Transverse colon (tissue), 4 donors: ENCODE data around the gene BMP8A. TPM values are rescaled to one million over a fixed set of nuclear protein-coding genes. Genes with fewer than 3 reads are reported as not detected.

ENCODE experiments used
- DNase-seq: peaks from one replicate; pipeline ENCODE4 v3.0.0-alpha.2; 2019
- H3K27ac ChIP-seq, 4 donors: fragments of 200-600 bp; sonication (generic); 2 replicates each; pipeline ENCODE4 v1.5.1; 2016 to 2018; ENCODE audit warnings: inconsistent platforms in 4 of 4
- H3K27me3 ChIP-seq: fragments of 200-600 bp; sonication (generic); 2 replicates; pipeline ENCODE4 v1.5.1; 2017; ENCODE audit warnings: inconsistent platforms
- H3K36me3 ChIP-seq, 4 donors: fragments of 200-600 bp; sonication (generic); 2 replicates each; pipeline ENCODE4 v1.5.1; 2017 to 2019; ENCODE audit warnings: inconsistent platforms in 4 of 4
- H3K4me1 ChIP-seq, 4 donors: fragments of 200-600 bp; sonication (generic); 2 replicates each; pipeline ENCODE4 v1.5.1; 2017 to 2020; ENCODE audit warnings: inconsistent platforms in 4 of 4
- H3K4me3 ChIP-seq, 4 donors: fragments of 200-600 bp; sonication (generic); 1 replicate in 1 of 4; 2 replicates in 3 of 4; pipeline versions ENCODE4 v1.5.1 to v1.6.1; 2017 to 2019; ENCODE audit warnings: inconsistent platforms in 4 of 4
- H3K9me3 ChIP-seq, 2 donors: fragments of 200-600 bp; sonication (generic); 2 replicates each; pipeline ENCODE4 v1.5.1; 2017 to 2019; ENCODE audit warnings: inconsistent platforms in 2 of 2
- EP300 ChIP-seq: sonication (generic); formaldehyde crosslinking; IDR thresholded peaks from one replicate; pipeline ENCODE4 v1.6.1; 2017; ENCODE audit warnings: antibody characterized with exemption, low read depth
- POLR2A ChIP-seq: fragments of 450-650 bp; IDR thresholded peaks from one replicate; pipeline ENCODE4 v1.6.1; 2016; ENCODE audit warnings: antibody characterized with exemption, mild to moderate bottlenecking, moderate library complexity
- POLR2AphosphoS5 ChIP-seq, 3 donors: sonication (generic); formaldehyde crosslinking; IDR thresholded peaks; one replicate each; pipeline ENCODE4 v1.6.1; 2016; ENCODE audit warnings: antibody characterized with exemption in 3 of 3
- WGBS, 2 donors: methylation state at CpG; one replicate each; pipeline ENCODE4 v1.1.5; 2018; ENCODE audit warnings: low coverage in 1 of 2; 5-methylcytosine and 5-hydroxymethylcytosine counted together
- in situ Hi-C, 4 donors: fragments of 200-750 bp; cut with MboI; loops; one replicate each; pipeline versions ENCODE4 v1.15.0 to v1.15.1; 2017; ENCODE audit warnings: low sequenced_read_pairs in 3 of 4, low pct_ligation_motif_present in 1 of 4, low pct_unique_long_range_greater_than_20kb in 1 of 4
- intact Hi-C: fragments of 100-400 bp; cut with DNase I; formaldehyde crosslinking; loops from one replicate; pipeline ENCODE4 v1.15.1; 2023; ENCODE audit warnings: low total_unique reads
- total RNA-seq, 4 donors: library from RNA; depleted of rRNA; stranded (reverse); fragments of >200 nt; gene quantifications; one replicate each; pipeline ENCODE4 v1.1.0, GENCODE V29; 2016
- TF ChIP-seq, protein P1 (sequence below), 5 experiments: fragments of 200-600 bp in 3 of 5; fragments of 450-650 bp in 2 of 5; sonication (generic) in 3 of 5; IDR thresholded peaks; 1 replicate in 2 of 5; 2 replicates in 3 of 5; pipeline ENCODE4 v1.5.1; 2016 to 2017; ENCODE audit warnings: antibody characterized with exemption in 5 of 5, inconsistent platforms in 3 of 5, mild to moderate bottlenecking in 2 of 5, moderate library complexity in 1 of 5

The BMP8A gene
- total RNA-seq, 4 donors from 2014 or later, result 11.0 to 12.3 TPM; not detected in 2

DNA sequence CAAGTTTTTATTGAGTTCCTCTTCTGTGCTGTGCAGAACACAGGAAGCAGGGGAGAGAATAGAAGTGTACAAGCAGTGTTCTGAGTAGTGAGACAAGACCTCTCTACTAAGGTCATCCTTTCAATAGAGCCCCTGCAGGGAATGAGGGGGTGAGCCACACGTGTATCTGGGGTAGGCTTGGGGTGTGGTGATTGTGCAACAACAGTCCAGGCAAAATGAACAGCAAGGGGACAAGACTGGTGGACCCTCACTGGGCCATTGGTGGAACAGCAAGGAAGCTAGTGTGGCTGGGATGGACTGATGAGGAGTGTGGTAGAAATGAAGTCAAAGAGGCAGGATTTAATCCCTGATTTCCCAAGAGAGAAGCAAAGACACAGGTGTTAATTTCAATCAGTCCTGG, 8.2 kb upstream of the BMP8A start:
- H3K4me1 ChIP-seq, result no peaks in the 10 kb centered on the region
- H3K27me3 ChIP-seq, result no peaks in the 10 kb centered on the region
- intact Hi-C loops (no loop called here), in situ Hi-C loops (no loop called here)
- no peak for DNase-seq
- H3K27ac ChIP-seq, result no peak overlapping the region
- TF ChIP-seq POLR2AphosphoS5 (IDR thresholded peaks at IDR 0.05) (no peak), EP300 (no peak), POLR2A (no peak)
- TF ChIP-seq, protein P1, sequence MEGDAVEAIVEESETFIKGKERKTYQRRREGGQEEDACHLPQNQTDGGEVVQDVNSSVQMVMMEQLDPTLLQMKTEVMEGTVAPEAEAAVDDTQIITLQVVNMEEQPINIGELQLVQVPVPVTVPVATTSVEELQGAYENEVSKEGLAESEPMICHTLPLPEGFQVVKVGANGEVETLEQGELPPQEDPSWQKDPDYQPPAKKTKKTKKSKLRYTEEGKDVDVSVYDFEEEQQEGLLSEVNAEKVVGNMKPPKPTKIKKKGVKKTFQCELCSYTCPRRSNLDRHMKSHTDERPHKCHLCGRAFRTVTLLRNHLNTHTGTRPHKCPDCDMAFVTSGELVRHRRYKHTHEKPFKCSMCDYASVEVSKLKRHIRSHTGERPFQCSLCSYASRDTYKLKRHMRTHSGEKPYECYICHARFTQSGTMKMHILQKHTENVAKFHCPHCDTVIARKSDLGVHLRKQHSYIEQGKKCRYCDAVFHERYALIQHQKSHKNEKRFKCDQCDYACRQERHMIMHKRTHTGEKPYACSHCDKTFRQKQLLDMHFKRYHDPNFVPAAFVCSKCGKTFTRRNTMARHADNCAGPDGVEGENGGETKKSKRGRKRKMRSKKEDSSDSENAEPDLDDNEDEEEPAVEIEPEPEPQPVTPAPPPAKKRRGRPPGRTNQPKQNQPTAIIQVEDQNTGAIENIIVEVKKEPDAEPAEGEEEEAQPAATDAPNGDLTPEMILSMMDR (IDR thresholded peaks at IDR 0.05), result no peak
- H3K36me3 ChIP-seq, result peaks cover 0 to 46% (median 19%) of the 10 kb centered on the region in 4 donors
- H3K9me3 ChIP-seq, result no peaks in the 10 kb centered on the region
- 48% methylated on average over 1 of the region's 1 CpG; no CpG with 5 or more reads in 1 of the 2 donors for WGBS, 2 donors
- H3K4me3 ChIP-seq, result no peak overlapping the region

DNA sequence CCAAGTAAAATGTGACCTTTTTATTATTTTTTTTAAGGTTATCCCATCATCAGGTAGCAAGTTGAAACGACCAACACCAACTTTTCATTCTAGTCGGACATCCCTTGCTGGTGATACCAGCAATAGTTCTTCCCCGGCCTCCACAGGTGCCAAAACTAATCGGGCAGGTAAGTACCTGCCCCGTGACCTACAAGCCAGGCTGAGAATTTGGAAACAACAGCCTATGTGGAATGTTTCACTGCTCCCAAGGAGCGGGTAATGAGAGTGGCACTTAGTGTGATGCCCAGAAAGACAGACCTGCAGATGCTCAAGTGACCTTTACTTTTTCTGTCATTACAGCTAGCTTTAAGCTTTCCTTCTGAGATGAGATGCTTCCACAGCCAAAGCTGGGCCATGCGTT, 6.9 kb upstream of the BMP8A start:
- no peaks in the 10 kb centered on the region for H3K9me3 ChIP-seq
- no peak for DNase-seq
- H3K36me3 ChIP-seq, result peaks cover 0 to 46% (median 18%) of the 10 kb centered on the region in 4 donors
- no peaks in the 10 kb centered on the region for H3K27me3 ChIP-seq
- H3K27ac ChIP-seq, result no peak overlapping the region
- no peaks in the 10 kb centered on the region for H3K4me1 ChIP-seq
- intact Hi-C loops, result no loop called here
- WGBS, 2 donors, result 71 to 93% methylated on average over 4 to 7 of the region's 7 CpGs
- TF ChIP-seq POLR2A (no peak), POLR2AphosphoS5 (IDR thresholded peaks at IDR 0.05) (no peak), EP300 (no peak)
- TF ChIP-seq, protein P1 (IDR thresholded peaks at IDR 0.05), result no peak
- H3K4me3 ChIP-seq, result no peak overlapping the region
- in situ Hi-C loops, result no loop called here

DNA sequence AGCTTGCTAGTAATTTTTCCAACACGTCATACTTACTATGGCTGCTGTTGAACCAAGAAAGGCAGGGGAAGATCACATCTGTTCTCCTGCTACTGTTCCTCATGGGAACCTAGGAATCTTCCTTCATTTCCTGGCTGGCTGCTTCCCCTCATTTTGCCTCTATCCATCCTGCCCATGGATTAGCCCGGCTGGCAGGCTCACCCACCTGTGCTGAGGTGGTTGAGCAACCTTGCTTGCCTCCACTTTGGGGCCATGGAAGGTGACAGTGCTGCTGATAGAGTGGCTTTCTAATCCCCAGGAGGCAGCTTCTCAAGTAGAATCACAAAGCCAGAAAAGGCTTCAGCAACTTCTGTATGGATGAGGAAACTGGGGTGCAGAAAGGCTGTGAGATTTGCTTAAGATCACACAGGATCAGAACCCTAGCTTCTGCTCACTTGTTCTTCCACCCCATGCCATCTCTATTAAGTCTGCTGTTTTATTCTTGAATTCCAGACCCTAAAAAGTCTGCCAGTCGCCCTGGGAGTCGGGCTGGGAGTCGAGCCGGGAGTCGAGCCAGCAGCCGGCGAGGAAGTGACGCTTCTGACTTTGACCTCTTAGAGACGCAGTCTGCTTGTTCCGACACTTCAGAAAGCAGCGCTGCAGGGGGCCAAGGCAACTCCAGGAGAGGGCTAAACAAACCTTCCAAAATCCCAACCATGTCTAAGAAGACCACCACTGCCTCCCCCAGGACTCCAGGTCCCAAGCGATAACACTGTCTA, 6.2 kb upstream of the BMP8A start:
- H3K4me3 ChIP-seq, result no peak overlapping the region
- intact Hi-C loops (no loop called here), in situ Hi-C loops (no loop called here)
- TF ChIP-seq, protein P1 (IDR thresholded peaks at IDR 0.05), result no peak
- TF ChIP-seq POLR2AphosphoS5 (IDR thresholded peaks at IDR 0.05) (no peak), EP300 (no peak), POLR2A (no peak)
- H3K36me3 ChIP-seq, result peaks cover 0 to 40% (median 15%) of the 10 kb centered on the region in 4 donors
- no peak overlapping the region for H3K27ac ChIP-seq
- DNase-seq, result no peak
- WGBS, 2 donors, result 76 to 85% methylated on average over 5 to 14 of the region's 14 CpGs
- no peaks in the 10 kb centered on the region for H3K9me3 ChIP-seq
- H3K4me1 ChIP-seq, result no peaks in the 10 kb centered on the region
- peaks cover 1% of the 10 kb centered on the region for H3K27me3 ChIP-seq

DNA sequence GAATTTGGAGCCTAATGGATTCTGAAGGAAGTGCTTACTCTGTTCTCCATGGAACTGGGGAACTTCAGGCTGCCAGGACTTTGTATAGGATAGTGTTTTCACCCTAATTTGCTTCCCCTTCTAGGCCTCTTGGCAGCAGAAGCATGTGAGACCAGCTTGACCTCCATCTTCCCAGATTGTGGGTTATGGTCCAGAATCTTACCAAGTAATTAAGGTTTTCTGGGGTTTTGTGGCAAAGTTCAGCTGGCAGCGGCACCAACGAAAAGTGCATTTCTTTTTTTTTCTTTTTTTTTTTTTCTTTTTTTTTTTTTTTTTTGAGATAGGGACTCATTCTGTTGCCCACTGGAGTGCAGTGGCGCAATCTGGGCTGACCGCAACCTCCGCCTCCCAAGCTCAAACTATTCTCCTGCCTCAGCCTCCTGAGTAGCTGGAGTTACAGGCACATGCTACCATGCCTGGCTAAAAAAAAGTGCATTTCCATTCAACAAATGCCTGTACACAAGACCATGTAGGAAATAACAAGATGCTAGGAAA, 3.4 kb upstream of the BMP8A start:
- in situ Hi-C loops (no loop called here), intact Hi-C loops (no loop called here)
- Histone ChIP-seq H3K27ac (no peak overlapping the region), H3K27me3 (peaks cover 28% of the 10 kb centered on the region), H3K4me3 (no peak overlapping the region), H3K4me1 (peaks cover 5 to 17% (median 11%) of the 10 kb centered on the region in 4 donors), H3K36me3 (peaks cover 0 to 28% (median 10%) of the 10 kb centered on the region in 4 donors), H3K9me3 (no peaks in the 10 kb centered on the region)
- no peak for TF ChIP-seq POLR2AphosphoS5 (IDR thresholded peaks at IDR 0.05)
- TF ChIP-seq POLR2A, result no peak
- no peak for TF ChIP-seq EP300
- TF ChIP-seq, protein P1 (IDR thresholded peaks at IDR 0.05), result no peak
- DNase-seq, result no peak
- 96 to 100% methylated on average over 2 to 5 of the region's 5 CpGs for WGBS, 2 donors
